GM23338 (cell line): Measurements from ENCODE around the gene SH3D21. TPM values are rescaled to one million over a fixed set of nuclear protein-coding genes. Genes with fewer than 3 reads are reported as not detected.

Experiments
- ATAC-seq: fragments of 200-7000 bp; cut with Tn5 transposase; 3 replicates; pipeline ENCODE4 v1.9.1; 2020
- DNase-seq: peaks from one replicate; pipeline ENCODE4 v3.0.0-alpha.2; 2015; ENCODE audit warnings: low spot score
- H2AFZ ChIP-seq: fragments of 200-600 bp; sonication (generic); 2 replicates; pipeline ENCODE4 v1.8.0; 2016; ENCODE audit warnings: antibody characterized with exemption, mild to moderate bottlenecking, moderate library complexity
- H3F3A ChIP-seq: fragments of 200-600 bp; sonication (generic); replicated peaks from 2 replicates; pipeline ENCODE4 v1.8.0; 2017; ENCODE audit warnings: antibody characterized with exemption, mixed run types, low read depth
- H3K27ac ChIP-seq: fragments of 200-600 bp; sonication (generic); 2 replicates; pipeline ENCODE4 v1.6.1; 2016; ENCODE audit warnings: low read depth
- H3K27me3 ChIP-seq: fragments of 200-600 bp; sonication (generic); 2 replicates; pipeline ENCODE4 v1.8.0; 2016; ENCODE audit warnings: mild to moderate bottlenecking, mixed run types, moderate library complexity; ENCODE audit not compliant: insufficient read depth
- H3K36me3 ChIP-seq: fragments of 200-600 bp; sonication (generic); 2 replicates; pipeline ENCODE4 v1.8.0; 2016; ENCODE audit warnings: mild to moderate bottlenecking; ENCODE audit not compliant: insufficient read depth
- H3K4me1 ChIP-seq: fragments of 200-600 bp; sonication (generic); 2 replicates; pipeline ENCODE4 v1.8.0; 2016; ENCODE audit warnings: mild to moderate bottlenecking, moderate library complexity; ENCODE audit not compliant: insufficient read depth
- H3K4me2 ChIP-seq: fragments of 200-600 bp; sonication (generic); 2 replicates; pipeline ENCODE4 v1.7.1; 2017; ENCODE audit warnings: mixed run types
- H3K4me3 ChIP-seq: fragments of 200-600 bp; sonication (generic); 2 replicates; pipeline ENCODE4 v1.6.1; 2016; ENCODE audit warnings: mixed run types
- H3K79me2 ChIP-seq: fragments of 200-600 bp; sonication (generic); replicated peaks from 2 replicates; pipeline ENCODE4 v1.8.0; 2017; ENCODE audit warnings: mild to moderate bottlenecking; ENCODE audit not compliant: insufficient read depth
- H3K9me2 ChIP-seq: fragments of 200-600 bp; sonication (generic); 2 replicates; pipeline ENCODE4 v1.8.0; 2017; ENCODE audit not compliant: insufficient read depth
- H4K20me1 ChIP-seq: fragments of 200-600 bp; sonication (generic); replicated peaks from 2 replicates; pipeline ENCODE4 v1.8.0; 2017; ENCODE audit warnings: mild to moderate bottlenecking; ENCODE audit not compliant: insufficient read depth
- H3K27ac Mint-ChIP-seq: 2 replicates; pipeline ENCODE4 v1.8.0; 2020; ENCODE audit warnings: inconsistent platforms, mild to moderate bottlenecking, moderate library complexity, mixed read lengths
- H3K27me3 Mint-ChIP-seq: 3 replicates; pipeline ENCODE4 v1.8.0; 2022; ENCODE audit warnings: low read depth, mild to moderate bottlenecking, moderate library complexity, mixed read lengths, inconsistent platforms; ENCODE audit not compliant: insufficient read depth, poor library complexity
- H3K36me3 Mint-ChIP-seq: 3 replicates; pipeline ENCODE4 v1.8.0; 2021; ENCODE audit warnings: low read depth, mild to moderate bottlenecking, inconsistent platforms, moderate library complexity, mixed read lengths
- H3K4me1 Mint-ChIP-seq: 3 replicates; pipeline ENCODE4 v1.8.0; 2020; ENCODE audit warnings: mild to moderate bottlenecking, inconsistent platforms, mixed read lengths
- H3K4me3 Mint-ChIP-seq: 3 replicates; pipeline ENCODE4 v1.8.0; 2021; ENCODE audit warnings: moderate library complexity, mild to moderate bottlenecking, inconsistent platforms, mixed read lengths
- H3K9me3 Mint-ChIP-seq: 3 replicates; pipeline ENCODE4 v1.8.0; 2020; ENCODE audit warnings: moderate library complexity, mild to moderate bottlenecking, inconsistent platforms, mixed read lengths
- ZNF114 ChIP-seq: fragments of 250-450 bp; sonication (Bioruptor Pico); IDR thresholded peaks from 2 replicates; pipeline ENCODE4 v1.5.0; 2020; ENCODE audit warnings: mild to moderate bottlenecking, moderate library complexity
- ZNF331 ChIP-seq: fragments of 250-450 bp; sonication (Bioruptor Pico); IDR thresholded peaks from 2 replicates; pipeline ENCODE4 v1.5.0; 2020; ENCODE audit warnings: low read depth, mild to moderate bottlenecking, moderate library complexity
- polyA plus RNA-seq: library from polyadenylated mRNA; unstranded; fragments of >200 nt; fragmentation: Nextera tagmentation; extraction: Ambion mirVana; gene quantifications from 2 replicates; pipeline ENCODE4 v1.2.1, GENCODE V29; 2016
- total RNA-seq: library from RNA; depleted of rRNA; stranded (reverse); fragments of >200 nt; shearing (Covaris generic); gene quantifications from 2 replicates; pipeline ENCODE4 v1.2.3, GENCODE V29; 2014
- TF ChIP-seq, protein P1 (sequence below), 2 experiments: fragments of 200-600 bp in 1 of 2; sonication (generic) in 1 of 2; conservative IDR thresholded peaks; 2 replicates each; pipeline versions ENCODE4 v1.5.1 to v1.6.1; 2016 to 2017; ENCODE audit warnings: antibody characterized with exemption in 2 of 2, low read depth in 2 of 2, mild to moderate bottlenecking in 2 of 2, moderate library complexity in 1 of 2
- TF ChIP-seq, protein P2 (sequence below): fragments of 250-450 bp; sonication (Bioruptor Pico); IDR thresholded peaks from 2 replicates; pipeline ENCODE4 v1.5.0; 2020; ENCODE audit warnings: mild to moderate bottlenecking, moderate library complexity
- TF ChIP-seq, protein P3 (sequence below): IDR thresholded peaks from one replicate; pipeline ENCODE4 v1.6.1; 2018; ENCODE audit warnings: antibody characterized with exemption; ENCODE audit not compliant: unreplicated experiment

SH3D21 gene
- total and polyA plus RNA-seq, 2 experiments from 2014 or later = 3.7 to 6.3 TPM

DNA sequence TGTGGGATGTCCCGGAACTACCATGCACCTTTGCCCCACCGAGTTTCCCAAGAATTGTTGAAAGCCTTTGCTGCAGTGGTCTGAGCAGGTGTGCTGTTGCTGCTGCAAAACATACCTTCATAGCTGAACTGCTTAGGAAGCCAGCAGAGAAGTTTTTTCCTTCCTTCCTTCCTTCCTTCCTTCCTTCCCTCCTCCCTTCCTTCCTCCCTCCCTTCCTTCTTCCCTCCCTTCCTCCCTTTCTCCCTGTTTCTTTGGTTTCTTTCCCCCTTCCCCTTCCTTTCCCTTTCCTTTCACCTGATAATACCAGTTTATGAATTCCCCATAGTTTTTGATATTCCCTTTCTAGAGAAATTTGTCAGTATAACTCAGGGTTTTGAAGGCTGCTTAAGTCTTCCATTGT, 10.8 kb upstream of the SH3D21 start (continued):
- TF ChIP-seq, protein P1, sequence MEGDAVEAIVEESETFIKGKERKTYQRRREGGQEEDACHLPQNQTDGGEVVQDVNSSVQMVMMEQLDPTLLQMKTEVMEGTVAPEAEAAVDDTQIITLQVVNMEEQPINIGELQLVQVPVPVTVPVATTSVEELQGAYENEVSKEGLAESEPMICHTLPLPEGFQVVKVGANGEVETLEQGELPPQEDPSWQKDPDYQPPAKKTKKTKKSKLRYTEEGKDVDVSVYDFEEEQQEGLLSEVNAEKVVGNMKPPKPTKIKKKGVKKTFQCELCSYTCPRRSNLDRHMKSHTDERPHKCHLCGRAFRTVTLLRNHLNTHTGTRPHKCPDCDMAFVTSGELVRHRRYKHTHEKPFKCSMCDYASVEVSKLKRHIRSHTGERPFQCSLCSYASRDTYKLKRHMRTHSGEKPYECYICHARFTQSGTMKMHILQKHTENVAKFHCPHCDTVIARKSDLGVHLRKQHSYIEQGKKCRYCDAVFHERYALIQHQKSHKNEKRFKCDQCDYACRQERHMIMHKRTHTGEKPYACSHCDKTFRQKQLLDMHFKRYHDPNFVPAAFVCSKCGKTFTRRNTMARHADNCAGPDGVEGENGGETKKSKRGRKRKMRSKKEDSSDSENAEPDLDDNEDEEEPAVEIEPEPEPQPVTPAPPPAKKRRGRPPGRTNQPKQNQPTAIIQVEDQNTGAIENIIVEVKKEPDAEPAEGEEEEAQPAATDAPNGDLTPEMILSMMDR (conservative IDR thresholded peaks at IDR 0.05; ENCODE audit: low read depth in 2 of 2) = no peak
- TF ChIP-seq, protein P2, sequence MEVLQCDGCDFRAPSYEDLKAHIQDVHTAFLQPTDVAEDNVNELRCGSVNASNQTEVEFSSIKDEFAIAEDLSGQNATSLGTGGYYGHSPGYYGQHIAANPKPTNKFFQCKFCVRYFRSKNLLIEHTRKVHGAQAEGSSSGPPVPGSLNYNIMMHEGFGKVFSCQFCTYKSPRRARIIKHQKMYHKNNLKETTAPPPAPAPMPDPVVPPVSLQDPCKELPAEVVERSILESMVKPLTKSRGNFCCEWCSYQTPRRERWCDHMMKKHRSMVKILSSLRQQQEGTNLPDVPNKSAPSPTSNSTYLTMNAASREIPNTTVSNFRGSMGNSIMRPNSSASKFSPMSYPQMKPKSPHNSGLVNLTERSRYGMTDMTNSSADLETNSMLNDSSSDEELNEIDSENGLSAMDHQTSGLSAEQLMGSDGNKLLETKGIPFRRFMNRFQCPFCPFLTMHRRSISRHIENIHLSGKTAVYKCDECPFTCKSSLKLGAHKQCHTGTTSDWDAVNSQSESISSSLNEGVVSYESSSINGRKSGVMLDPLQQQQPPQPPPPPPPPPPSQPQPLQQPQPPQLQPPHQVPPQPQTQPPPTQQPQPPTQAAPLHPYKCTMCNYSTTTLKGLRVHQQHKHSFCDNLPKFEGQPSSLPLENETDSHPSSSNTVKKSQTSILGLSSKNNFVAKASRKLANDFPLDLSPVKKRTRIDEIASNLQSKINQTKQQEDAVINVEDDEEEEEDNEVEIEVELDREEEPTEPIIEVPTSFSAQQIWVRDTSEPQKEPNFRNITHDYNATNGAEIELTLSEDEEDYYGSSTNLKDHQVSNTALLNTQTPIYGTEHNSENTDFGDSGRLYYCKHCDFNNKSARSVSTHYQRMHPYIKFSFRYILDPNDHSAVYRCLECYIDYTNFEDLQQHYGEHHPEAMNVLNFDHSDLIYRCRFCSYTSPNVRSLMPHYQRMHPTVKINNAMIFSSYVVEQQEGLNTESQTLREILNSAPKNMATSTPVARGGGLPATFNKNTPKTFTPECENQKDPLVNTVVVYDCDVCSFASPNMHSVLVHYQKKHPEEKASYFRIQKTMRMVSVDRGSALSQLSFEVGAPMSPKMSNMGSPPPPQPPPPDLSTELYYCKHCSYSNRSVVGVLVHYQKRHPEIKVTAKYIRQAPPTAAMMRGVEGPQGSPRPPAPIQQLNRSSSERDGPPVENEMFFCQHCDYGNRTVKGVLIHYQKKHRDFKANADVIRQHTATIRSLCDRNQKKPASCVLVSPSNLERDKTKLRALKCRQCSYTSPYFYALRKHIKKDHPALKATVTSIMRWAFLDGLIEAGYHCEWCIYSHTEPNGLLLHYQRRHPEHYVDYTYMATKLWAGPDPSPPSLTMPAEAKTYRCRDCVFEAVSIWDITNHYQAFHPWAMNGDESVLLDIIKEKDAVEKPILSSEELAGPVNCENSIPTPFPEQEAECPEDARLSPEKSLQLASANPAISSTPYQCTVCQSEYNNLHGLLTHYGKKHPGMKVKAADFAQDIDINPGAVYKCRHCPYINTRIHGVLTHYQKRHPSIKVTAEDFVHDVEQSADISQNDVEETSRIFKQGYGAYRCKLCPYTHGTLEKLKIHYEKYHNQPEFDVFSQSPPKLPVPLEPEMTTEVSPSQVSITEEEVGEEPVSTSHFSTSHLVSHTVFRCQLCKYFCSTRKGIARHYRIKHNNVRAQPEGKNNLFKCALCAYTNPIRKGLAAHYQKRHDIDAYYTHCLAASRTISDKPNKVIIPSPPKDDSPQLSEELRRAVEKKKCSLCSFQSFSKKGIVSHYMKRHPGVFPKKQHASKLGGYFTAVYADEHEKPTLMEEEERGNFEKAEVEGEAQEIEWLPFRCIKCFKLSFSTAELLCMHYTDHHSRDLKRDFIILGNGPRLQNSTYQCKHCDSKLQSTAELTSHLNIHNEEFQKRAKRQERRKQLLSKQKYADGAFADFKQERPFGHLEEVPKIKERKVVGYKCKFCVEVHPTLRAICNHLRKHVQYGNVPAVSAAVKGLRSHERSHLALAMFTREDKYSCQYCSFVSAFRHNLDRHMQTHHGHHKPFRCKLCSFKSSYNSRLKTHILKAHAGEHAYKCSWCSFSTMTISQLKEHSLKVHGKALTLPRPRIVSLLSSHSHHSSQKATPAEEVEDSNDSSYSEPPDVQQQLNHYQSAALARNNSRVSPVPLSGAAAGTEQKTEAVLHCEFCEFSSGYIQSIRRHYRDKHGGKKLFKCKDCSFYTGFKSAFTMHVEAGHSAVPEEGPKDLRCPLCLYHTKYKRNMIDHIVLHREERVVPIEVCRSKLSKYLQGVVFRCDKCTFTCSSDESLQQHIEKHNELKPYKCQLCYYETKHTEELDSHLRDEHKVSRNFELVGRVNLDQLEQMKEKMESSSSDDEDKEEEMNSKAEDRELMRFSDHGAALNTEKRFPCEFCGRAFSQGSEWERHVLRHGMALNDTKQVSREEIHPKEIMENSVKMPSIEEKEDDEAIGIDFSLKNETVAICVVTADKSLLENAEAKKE (CRISPR knock-in tag) = no peak
- no peak for TF ChIP-seq ZNF114 (CRISPR knock-in tag)

DNA sequence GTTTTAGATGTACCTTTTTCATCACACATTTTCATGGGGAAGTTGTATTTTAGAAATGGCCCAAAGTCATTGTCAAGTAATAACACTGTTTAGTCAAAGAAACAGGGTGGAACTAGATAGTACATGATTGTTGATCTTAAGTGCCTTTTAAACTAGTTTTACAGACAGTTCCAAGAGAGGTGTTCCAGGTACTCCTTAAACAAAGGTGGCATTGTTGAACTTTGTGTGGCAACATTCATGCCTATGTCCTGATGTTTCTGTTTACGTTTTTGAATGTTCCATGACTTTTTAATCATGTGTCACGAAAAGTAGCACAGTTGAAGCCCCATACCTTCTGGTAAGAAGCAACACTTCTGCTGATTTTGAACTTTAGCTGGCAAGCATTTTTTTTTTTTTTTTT, 9.1 kb upstream of the SH3D21 start:
- Histone ChIP-seq H3K9me2 (no peaks in the 10 kb centered on the region), H3K27me3 (no peaks in the 10 kb centered on the region), H3K4me2 (no peak overlapping the region), H3K79me2 (0 out of 2 replicates have a peak, but pooled peaks cover 4% of the 10 kb centered on the region), H4K20me1 (peaks cover 15% of the 10 kb centered on the region; the same call in 1 of the 2 replicates), H3K4me1 (no peaks in the 10 kb centered on the region), H3K27ac (no peak overlapping the region), H3K4me3 (no peak overlapping the region), H2AFZ (no peak overlapping the region), H3K36me3 (peaks cover 65% of the 10 kb centered on the region), H3F3A (peaks cover 5% of the 10 kb centered on the region; the same call in 1 of the 2 replicates)
- no peak overlapping the region for H3K27ac Mint-ChIP-seq
- DNase-seq (no peak), ATAC-seq (no peak)
- no peaks in the 10 kb centered on the region; the same call in 2 of the 3 replicates for H3K4me1 Mint-ChIP-seq
- H3K4me3 Mint-ChIP-seq = no peak overlapping the region
- H3K36me3 Mint-ChIP-seq = peaks cover 90% of the 10 kb centered on the region
- H3K27me3 Mint-ChIP-seq = peaks cover 11% of the 10 kb centered on the region
- H3K9me3 Mint-ChIP-seq = no peaks in the 10 kb centered on the region
- TF ChIP-seq ZNF331 (CRISPR knock-in tag) = no peak
- TF ChIP-seq, protein P3, sequence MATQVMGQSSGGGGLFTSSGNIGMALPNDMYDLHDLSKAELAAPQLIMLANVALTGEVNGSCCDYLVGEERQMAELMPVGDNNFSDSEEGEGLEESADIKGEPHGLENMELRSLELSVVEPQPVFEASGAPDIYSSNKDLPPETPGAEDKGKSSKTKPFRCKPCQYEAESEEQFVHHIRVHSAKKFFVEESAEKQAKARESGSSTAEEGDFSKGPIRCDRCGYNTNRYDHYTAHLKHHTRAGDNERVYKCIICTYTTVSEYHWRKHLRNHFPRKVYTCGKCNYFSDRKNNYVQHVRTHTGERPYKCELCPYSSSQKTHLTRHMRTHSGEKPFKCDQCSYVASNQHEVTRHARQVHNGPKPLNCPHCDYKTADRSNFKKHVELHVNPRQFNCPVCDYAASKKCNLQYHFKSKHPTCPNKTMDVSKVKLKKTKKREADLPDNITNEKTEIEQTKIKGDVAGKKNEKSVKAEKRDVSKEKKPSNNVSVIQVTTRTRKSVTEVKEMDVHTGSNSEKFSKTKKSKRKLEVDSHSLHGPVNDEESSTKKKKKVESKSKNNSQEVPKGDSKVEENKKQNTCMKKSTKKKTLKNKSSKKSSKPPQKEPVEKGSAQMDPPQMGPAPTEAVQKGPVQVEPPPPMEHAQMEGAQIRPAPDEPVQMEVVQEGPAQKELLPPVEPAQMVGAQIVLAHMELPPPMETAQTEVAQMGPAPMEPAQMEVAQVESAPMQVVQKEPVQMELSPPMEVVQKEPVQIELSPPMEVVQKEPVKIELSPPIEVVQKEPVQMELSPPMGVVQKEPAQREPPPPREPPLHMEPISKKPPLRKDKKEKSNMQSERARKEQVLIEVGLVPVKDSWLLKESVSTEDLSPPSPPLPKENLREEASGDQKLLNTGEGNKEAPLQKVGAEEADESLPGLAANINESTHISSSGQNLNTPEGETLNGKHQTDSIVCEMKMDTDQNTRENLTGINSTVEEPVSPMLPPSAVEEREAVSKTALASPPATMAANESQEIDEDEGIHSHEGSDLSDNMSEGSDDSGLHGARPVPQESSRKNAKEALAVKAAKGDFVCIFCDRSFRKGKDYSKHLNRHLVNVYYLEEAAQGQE = no peak
